ENCODE data around the gene BCL10.

BCL10 gene

GRCh38 chr1:85268801-85269585 lies 7.4 kb downstream of the BCL10 start:
- peaks cover 79% of the 10 kb centered on the region for H3K36me3 ChIP-seq (ENCODE audit: control insufficient read depth, low read length)
- peaks cover 4% of the 10 kb centered on the region; the same call in 1 of the 2 replicates for H3F3A ChIP-seq (ENCODE audit: control insufficient read depth, insufficient read depth)
- no peak overlapping the region for H3K27ac ChIP-seq (ENCODE audit: low read depth, low read length)
- peaks cover 35% of the 10 kb centered on the region for H3K79me2 ChIP-seq (ENCODE audit: control insufficient read depth, low read length)
- TF ChIP-seq EZH2phosphoT487 (IDR thresholded peaks at IDR 0.05; ENCODE audit: borderline replicate concordance, low read length) (no peak), CTCF (IDR thresholded peaks at IDR 0.05; ENCODE audit: low read depth, low read length, poor library complexity, severe bottlenecking) (no peak)
- peaks cover 1% of the 10 kb centered on the region for H3K4me1 ChIP-seq (ENCODE audit: control insufficient read depth, low read length)
- H3K27me3 ChIP-seq (ENCODE audit: control insufficient read depth, low read length): no peaks in the 10 kb centered on the region
- no peaks in the 10 kb centered on the region for H3K9me2 ChIP-seq (replicated peaks; ENCODE audit: control insufficient read depth, low read length)
- no peak overlapping the region for H3K4me2 ChIP-seq (ENCODE audit: low read length)
- H3K9me3 ChIP-seq (ENCODE audit: control insufficient read depth, insufficient read depth, low read length): no peaks in the 10 kb centered on the region
- no peak overlapping the region for H3K4me3 ChIP-seq (ENCODE audit: low read length)
- peaks cover 4% of the 10 kb centered on the region; the same call in 1 of the 2 replicates for H4K20me1 ChIP-seq (ENCODE audit: control insufficient read depth, insufficient read depth, low read depth, low read length)

GRCh38 chr1:85267313-85267712 lies 9.1 kb downstream of the BCL10 start:
- H3K9me2 ChIP-seq (replicated peaks; ENCODE audit: control insufficient read depth, low read length): no peaks in the 10 kb centered on the region
- TF ChIP-seq CTCF (IDR thresholded peaks at IDR 0.05; ENCODE audit: low read depth, low read length, poor library complexity, severe bottlenecking) (no peak), EZH2phosphoT487 (IDR thresholded peaks at IDR 0.05; ENCODE audit: borderline replicate concordance, low read length) (no peak)
- H3K4me2 ChIP-seq (ENCODE audit: low read length): no peak overlapping the region
- H3K79me2 ChIP-seq (ENCODE audit: control insufficient read depth, low read length): peaks cover 18% of the 10 kb centered on the region
- peaks cover 74% of the 10 kb centered on the region for H3K36me3 ChIP-seq (ENCODE audit: control insufficient read depth, low read length)
- H3K27ac ChIP-seq (ENCODE audit: low read depth, low read length): no peak overlapping the region
- H3K9me3 ChIP-seq (ENCODE audit: control insufficient read depth, insufficient read depth, low read length): no peaks in the 10 kb centered on the region
- H3K4me1 ChIP-seq (ENCODE audit: control insufficient read depth, low read length): no peaks in the 10 kb centered on the region
- no peaks in the 10 kb centered on the region for H4K20me1 ChIP-seq (ENCODE audit: control insufficient read depth, insufficient read depth, low read depth, low read length)
- H3K4me3 ChIP-seq (ENCODE audit: low read length): no peak overlapping the region
- peaks cover 4% of the 10 kb centered on the region; the same call in 1 of the 2 replicates for H3F3A ChIP-seq (ENCODE audit: control insufficient read depth, insufficient read depth)
- H3K27me3 ChIP-seq (ENCODE audit: control insufficient read depth, low read length): no peaks in the 10 kb centered on the region

- H3K4me3 ChIP-seq (ENCODE audit: low read length): no peak overlapping the region
- no peaks in the 10 kb centered on the region for H4K20me1 ChIP-seq (ENCODE audit: control insufficient read depth, insufficient read depth, low read depth, low read length)
- H3K27ac ChIP-seq (ENCODE audit: low read depth, low read length): no peak overlapping the region
- TF ChIP-seq EZH2phosphoT487 (IDR thresholded peaks at IDR 0.05; ENCODE audit: borderline replicate concordance, low read length) (no peak), CTCF (IDR thresholded peaks at IDR 0.05; ENCODE audit: low read depth, low read length, poor library complexity, severe bottlenecking) (no peak)
- H3K27me3 ChIP-seq (ENCODE audit: control insufficient read depth, low read length): no peaks in the 10 kb centered on the region
- no peaks in the 10 kb centered on the region for H3K9me2 ChIP-seq (replicated peaks; ENCODE audit: control insufficient read depth, low read length)
- H3F3A ChIP-seq (ENCODE audit: control insufficient read depth, insufficient read depth): peaks cover 4% of the 10 kb centered on the region; the same call in 1 of the 2 replicates
- peaks cover 3% of the 10 kb centered on the region for H3K79me2 ChIP-seq (ENCODE audit: control insufficient read depth, low read length)
- H3K36me3 ChIP-seq (ENCODE audit: control insufficient read depth, low read length): peaks cover 45% of the 10 kb centered on the region
- no peak overlapping the region for H3K4me2 ChIP-seq (ENCODE audit: low read length)
- peaks cover 5% of the 10 kb centered on the region for H3K4me1 ChIP-seq (ENCODE audit: control insufficient read depth, low read length)
- no peaks in the 10 kb centered on the region for H3K9me3 ChIP-seq (ENCODE audit: control insufficient read depth, insufficient read depth, low read length)
Observed at GRCh38 chr1:85264150-85264549, 12.3 kb downstream of the BCL10 start.
